ENCODE data around the gene CDC6. TPM values are rescaled to one million over a fixed set of nuclear protein-coding genes. Genes with fewer than 3 reads are reported as not detected.

CDC6 gene
- total and polyA plus RNA-seq, 2 donors (not counting 3 experiments of a cell fraction or from before 2014, with no cell fraction given) = 15.5 to 55.2 TPM

- H3K27me3 ChIP-seq (ENCODE audit: control insufficient read depth in 2 of 2, insufficient read depth in 2 of 2, low read length in 2 of 2) = no peaks in the 10 kb centered on the region
- FAIRE-seq (no peak), DNase-seq (ENCODE audit: low read depth, low spot score) (no peak)
- no peak overlapping the region for H3K4me3 ChIP-seq (replicated peaks in 1 of 3; ENCODE audit: insufficient read depth in 1 of 3, low read depth in 1 of 3, low read length in 3 of 3)
- TF ChIP-seq MYC (IDR thresholded peaks at IDR 0.05; ENCODE audit: low read depth, low read length) (no peak), POLR2A (IDR thresholded peaks at IDR 0.05; ENCODE audit: low read depth, low read length) (no peak), MAX (IDR thresholded peaks at IDR 0.05; ENCODE audit: insufficient read depth, insufficient read length) (no peak), JUN (IDR thresholded peaks at IDR 0.05; ENCODE audit: borderline replicate concordance, insufficient read depth, insufficient read length, low read depth) (no peak), GATA2 (IDR thresholded peaks at IDR 0.05; ENCODE audit: insufficient read depth, insufficient read length, low read depth, low read length) (no peak)
- ChIA-PET CTCF (interaction anchor here (1.7 to 2.1 kb wide), 2 partner anchors 15 to 21 kb away, joined by 6 to 8 read pairs; no protein-coding TSS in a partner anchor), POLR2A (no interaction called here)
- H3K9me1 ChIP-seq (replicated peaks; ENCODE audit: control insufficient read depth, extremely low read depth, insufficient read depth, low read length) = no peaks in the 10 kb centered on the region
- peaks cover 0 to 3% of the 10 kb centered on the region in 2 experiments for H3K36me3 ChIP-seq (ENCODE audit: control insufficient read depth in 2 of 2, extremely low read depth in 1 of 2, insufficient read depth in 2 of 2, low read length in 2 of 2)
- H3K27ac ChIP-seq (ENCODE audit: insufficient read depth, low read depth, low read length) = no peak overlapping the region
- BruUV-seq (replicated peaks) = no TSS peak
- no peak overlapping the region for H3K9ac ChIP-seq (replicated peaks; ENCODE audit: extremely low read depth, insufficient read depth, low read length)
- no peak overlapping the region for H3K4me2 ChIP-seq (ENCODE audit: insufficient read depth, low read length)
- H3K79me2 ChIP-seq (ENCODE audit: control insufficient read depth, insufficient read depth, low read length) = peaks cover 50% of the 10 kb centered on the region
- H3K9me3 ChIP-seq (replicated peaks; ENCODE audit: control insufficient read depth, insufficient read depth, low read length) = no peaks in the 10 kb centered on the region
- peaks cover 38% of the 10 kb centered on the region for H3K4me1 ChIP-seq (ENCODE audit: control insufficient read depth, extremely low read depth, insufficient read depth, low read length)
- H2AFZ ChIP-seq (ENCODE audit: low read depth, low read length) = no peak overlapping the region
- H4K20me1 ChIP-seq (replicated peaks; ENCODE audit: control insufficient read depth, extremely low read depth, insufficient read depth, low read length) = no peaks in the 10 kb centered on the region
- dilution Hi-C loops (cut with MboI; ENCODE audit: extremely low pct_ligation_motif_present, low sequenced_read_pairs) (no loop called here), intact Hi-C loops (cut with micrococcal nuclease) (no loop called here)
These were observed 46.2 kb downstream of the CDC6 start for GRCh38 chr17:40333781-40334448.

GRCh38 chr17:40335620-40336019 lies 47.9 kb downstream of the CDC6 start:
- H3K27me3 ChIP-seq (ENCODE audit: control insufficient read depth in 2 of 2, insufficient read depth in 2 of 2, low read length in 2 of 2) = no peaks in the 10 kb centered on the region
- peaks cover 30% of the 10 kb centered on the region for H3K4me1 ChIP-seq (ENCODE audit: control insufficient read depth, extremely low read depth, insufficient read depth, low read length)
- BruUV-seq (replicated peaks) = no TSS peak
- no peak overlapping the region for H3K4me3 ChIP-seq (replicated peaks in 1 of 3; ENCODE audit: insufficient read depth in 1 of 3, low read depth in 1 of 3, low read length in 3 of 3)
- DNase-seq (ENCODE audit: low read depth, low spot score) = no peak
- intact Hi-C loops (cut with micrococcal nuclease) = no loop called here
- H3K27ac ChIP-seq (ENCODE audit: insufficient read depth, low read depth, low read length) = no peak overlapping the region
- H3K4me2 ChIP-seq (ENCODE audit: insufficient read depth, low read length) = no peak overlapping the region
- H4K20me1 ChIP-seq (replicated peaks; ENCODE audit: control insufficient read depth, extremely low read depth, insufficient read depth, low read length) = no peaks in the 10 kb centered on the region
- no peaks in the 10 kb centered on the region for H3K9me3 ChIP-seq (replicated peaks; ENCODE audit: control insufficient read depth, insufficient read depth, low read length)
- H3K9ac ChIP-seq (replicated peaks; ENCODE audit: extremely low read depth, insufficient read depth, low read length) = no peak overlapping the region
- peaks cover 45% of the 10 kb centered on the region for H3K79me2 ChIP-seq (ENCODE audit: control insufficient read depth, insufficient read depth, low read length)
- H2AFZ ChIP-seq (ENCODE audit: low read depth, low read length) = no peak overlapping the region
- ChIA-PET CTCF (interaction anchor here (1.2 to 1.7 kb wide), 2 partner anchors 19 kb away, joined by 5 to 6 read pairs; no protein-coding TSS in a partner anchor), POLR2A (no interaction called here)
- TF ChIP-seq MYC (IDR thresholded peaks at IDR 0.05; ENCODE audit: low read depth, low read length) = no peak
- no peak for TF ChIP-seq POLR2AphosphoS5 (IDR thresholded peaks at IDR 0.05; ENCODE audit: insufficient read depth, low read depth, low read length)
- TF ChIP-seq GATA2 (IDR thresholded peaks at IDR 0.05; ENCODE audit: insufficient read depth, insufficient read length, low read depth, low read length) = no peak
- no peak for TF ChIP-seq POLR2A (IDR thresholded peaks at IDR 0.05; ENCODE audit: low read depth, low read length)
- TF ChIP-seq FOS (IDR thresholded peaks at IDR 0.05; ENCODE audit: borderline replicate concordance, insufficient read depth, low read length) = no peak
- TF ChIP-seq MAX (IDR thresholded peaks at IDR 0.05; ENCODE audit: insufficient read depth, insufficient read length) = no peak
- TF ChIP-seq EZH2 (IDR thresholded peaks at IDR 0.05; ENCODE audit: borderline replicate concordance, low read depth, low read length, severe bottlenecking) = no peak
- no peak for TF ChIP-seq JUN (IDR thresholded peaks at IDR 0.05; ENCODE audit: borderline replicate concordance, insufficient read depth, insufficient read length, low read depth)
- no peak for TF ChIP-seq CTCF (IDR thresholded peaks at IDR 0.05; ENCODE audit: extremely low read depth in 1 of 2, insufficient read depth in 1 of 2, low read depth in 1 of 2, low read length in 2 of 2)
- H3K36me3 ChIP-seq (ENCODE audit: control insufficient read depth in 2 of 2, extremely low read depth in 1 of 2, insufficient read depth in 2 of 2, low read length in 2 of 2) = peaks cover 0 to 5% of the 10 kb centered on the region in 2 experiments
- no peak for FAIRE-seq
- dilution Hi-C loops (cut with MboI; ENCODE audit: extremely low pct_ligation_motif_present, low sequenced_read_pairs) = no loop called here
- no peaks in the 10 kb centered on the region for H3K9me1 ChIP-seq (replicated peaks; ENCODE audit: control insufficient read depth, extremely low read depth, insufficient read depth, low read length)

Data from endothelial cell of umbilical vein (primary cell).